Astrocyte of the cerebellum (primary cell): ENCODE measurements around the gene ATXN7L3.
"Not testable (repeated sequence)": the region's sequence is repeated elsewhere in the genome, so short reads cannot be mapped to it uniquely, and the experiment has no call there.

ENCODE experiments used
- DNase-seq: peaks from one replicate; pipeline ENCODE4 v3.0.0-alpha.2; 2011; ENCODE audit warnings: low read depth
- H3K4me3 ChIP-seq: 2 replicates; pipeline ENCODE4 v1.5.1; 2011; ENCODE audit warnings: mild to moderate bottlenecking, low read depth, low read length, moderate library complexity
- CTCF ChIP-seq: IDR thresholded peaks from 2 replicates; pipeline ENCODE4 v1.5.1; 2012; ENCODE audit warnings: low read length, low read depth, moderate library complexity, mild to moderate bottlenecking; ENCODE audit errors: missing control alignments
- in situ Hi-C: cut with HindIII; loops from 2 replicates; pipeline ENCODE4 v1.10.0; 2017; ENCODE audit warnings: low sequenced_read_pairs

Gene ATXN7L3

GRCh38 chr17:44159519-44160210 lies 40.0 kb downstream of the ATXN7L3 start:
- no peak for TF ChIP-seq CTCF
- no peak overlapping the region for H3K4me3 ChIP-seq
- in situ Hi-C loops, result no loop called here
- DNase-seq, result no peak

- no peak for TF ChIP-seq CTCF
- H3K4me3 ChIP-seq, result no peak overlapping the region
- in situ Hi-C loops, result no loop called here
- DNase-seq, result no peak
These were observed 44.2 kb downstream of the ATXN7L3 start for GRCh38 chr17:44155488-44155887.

GRCh38 chr17:44152875-44153274 lies 46.8 kb downstream of the ATXN7L3 start:
- no peak for DNase-seq
- no peak overlapping the region for H3K4me3 ChIP-seq
- in situ Hi-C loops, result no loop called here
- no peak for TF ChIP-seq CTCF

GRCh38 chr17:44149750-44150329 lies 49.8 kb downstream of the ATXN7L3 start:
- TF ChIP-seq CTCF, result no peak
- H3K4me3 ChIP-seq, result no peak overlapping the region
- in situ Hi-C loops, result no loop called here
- no peak for DNase-seq

DNA sequence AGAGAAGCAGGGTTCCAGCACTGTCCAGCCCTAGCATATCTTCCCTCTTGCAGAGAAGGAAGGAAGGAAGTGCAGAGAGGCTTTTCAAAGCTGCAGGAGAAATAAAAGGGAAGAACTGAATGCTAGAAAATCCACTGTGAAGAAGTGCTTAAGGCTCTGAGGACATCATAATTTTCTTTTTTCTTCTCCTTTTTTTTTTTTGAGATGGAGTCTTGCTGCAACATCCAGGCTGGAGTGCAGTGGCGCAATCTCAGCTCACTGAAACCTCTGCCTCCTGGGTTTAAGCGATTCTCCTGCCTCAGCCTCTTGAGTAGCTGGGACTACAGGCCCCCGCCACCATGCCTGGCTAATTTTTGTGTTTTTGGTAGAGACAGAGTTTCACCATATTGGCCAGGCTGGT lies 50.6 kb downstream of the ATXN7L3 start:
- H3K4me3 ChIP-seq, in situ Hi-C loops, DNase-seq: not testable (repeated sequence)

DNA sequence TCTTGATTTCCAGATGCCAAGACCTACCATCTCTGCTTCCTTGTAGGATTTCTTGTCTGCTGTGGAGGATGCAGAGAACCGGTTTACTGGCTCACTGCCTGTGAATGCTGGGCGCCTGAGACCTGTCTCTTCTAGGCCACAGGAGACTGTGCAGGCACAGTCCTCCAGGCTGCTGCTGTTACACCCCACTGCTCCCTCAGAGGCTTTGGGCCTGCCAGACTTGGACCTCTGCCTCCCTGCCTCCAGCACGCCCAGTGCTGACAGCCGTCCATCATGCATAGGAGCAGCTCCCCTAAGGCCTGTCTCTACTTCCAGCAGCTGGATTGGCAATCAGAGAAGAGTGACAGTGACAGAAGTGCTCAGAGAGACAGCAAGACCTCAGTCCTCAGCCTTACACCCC lies 51.9 kb downstream of the ATXN7L3 start:
- H3K4me3 ChIP-seq, result no peak overlapping the region
- DNase-seq, result no peak
- in situ Hi-C loops, result no loop called here
- TF ChIP-seq CTCF, result no peak

DNA sequence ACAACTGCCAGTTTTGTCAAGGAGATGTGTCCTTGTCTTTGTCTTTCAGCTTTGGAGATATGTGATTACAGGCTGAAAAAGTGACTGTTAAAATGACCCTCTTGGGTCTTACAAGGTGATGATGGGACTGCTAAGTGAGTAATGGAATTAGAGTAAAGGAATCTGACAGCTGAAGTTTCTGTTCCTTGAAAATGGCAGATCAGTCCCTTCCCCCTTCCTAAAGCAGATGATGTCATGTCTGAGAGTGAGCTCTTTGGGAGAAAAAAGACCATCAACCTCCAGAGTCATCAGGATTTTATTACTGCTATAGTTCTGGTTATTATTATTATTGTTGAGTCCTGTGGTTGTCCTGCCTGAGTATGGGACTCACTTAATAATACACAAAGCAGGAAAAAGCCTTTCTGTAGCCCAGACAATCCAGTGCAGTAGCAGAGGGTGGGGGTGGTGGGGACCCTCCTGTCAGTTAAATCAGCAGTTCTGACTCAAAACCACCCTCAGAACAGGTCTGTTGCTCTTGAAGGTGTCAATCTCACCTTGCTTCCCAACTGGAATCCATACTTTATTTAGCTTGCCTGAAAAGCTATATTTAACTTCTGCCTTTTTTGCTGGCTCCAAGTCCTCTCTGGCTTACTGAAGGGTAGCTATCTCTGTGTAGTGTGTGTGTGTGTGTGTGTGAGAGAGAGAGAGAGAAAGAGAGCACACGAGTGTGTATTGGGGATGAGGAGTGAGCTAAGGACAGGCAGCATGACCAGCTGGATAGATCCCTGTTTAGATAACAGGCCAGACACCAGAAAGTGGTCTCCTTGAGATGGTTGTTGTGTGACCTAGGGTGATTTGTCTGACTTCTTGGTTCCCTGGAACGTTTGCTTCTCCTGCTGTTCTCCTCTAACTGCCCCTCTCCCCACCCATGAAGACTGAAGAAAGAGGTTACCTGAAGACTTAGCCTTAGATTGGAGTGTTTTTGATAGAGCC lies 53.0 kb downstream of the ATXN7L3 start:
- no peak overlapping the region for H3K4me3 ChIP-seq
- in situ Hi-C loops, result no loop called here
- DNase-seq, result no peak
- no peak for TF ChIP-seq CTCF
